ENCODE data around the gene KCNK5. TPM values are rescaled to one million over a fixed set of nuclear protein-coding genes. Genes with fewer than 3 reads are reported as not detected.

Gene KCNK5
- total RNA-seq, 4 donors from 2014 or later, result 0.07 to 0.22 (median 0.20) TPM; not detected in 1

DNA sequence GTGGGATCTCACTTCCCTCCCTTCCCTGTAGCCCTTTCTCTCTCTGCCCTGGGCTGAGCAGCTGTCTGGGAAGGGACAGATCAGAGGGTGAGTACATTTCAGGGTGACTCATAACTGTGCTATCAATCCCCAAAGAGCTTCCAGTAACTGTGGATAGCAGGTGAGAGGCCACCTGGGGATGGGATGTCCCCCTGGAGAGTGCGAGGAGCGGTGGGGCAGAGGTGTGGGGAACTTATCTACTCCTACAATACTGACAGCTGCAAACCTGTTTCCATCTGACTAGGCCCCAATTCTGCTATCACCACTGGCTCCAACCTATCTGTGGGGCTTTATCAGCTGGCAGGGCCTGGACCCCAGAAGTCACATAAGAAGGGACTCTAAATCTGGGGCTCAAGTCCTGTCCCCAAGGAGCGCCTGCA, 32.6 kb downstream of the KCNK5 start:
- DNase-seq (no peak), ATAC-seq (no peak)
- H3K9me3 ChIP-seq, result no peaks in the 10 kb centered on the region
- no peaks in the 10 kb centered on the region for H3K4me1 ChIP-seq
- H3K36me3 ChIP-seq, result no peaks in the 10 kb centered on the region
- no peak overlapping the region for H3K4me3 ChIP-seq
- in situ Hi-C loops (cut with MboI; ENCODE audit: low sequenced_read_pairs in 4 of 4) (no loop called here), intact Hi-C loops (cut with DNase I; ENCODE audit: low total_unique reads) (no loop called here)
- no peak for TF ChIP-seq POLR2A (IDR thresholded peaks at IDR 0.05)
- TF ChIP-seq CTCF (IDR thresholded peaks at IDR 0.05 in 4 of 5, conservative IDR thresholded peaks at IDR 0.05 in 1 of 5), result no peak
- no peaks in the 10 kb centered on the region for H3K27me3 ChIP-seq
- no peak overlapping the region for H3K27ac ChIP-seq

- TF ChIP-seq POLR2A (IDR thresholded peaks at IDR 0.05) (no peak), CTCF (IDR thresholded peaks at IDR 0.05 in 4 of 5, conservative IDR thresholded peaks at IDR 0.05 in 1 of 5) (no peak)
- in situ Hi-C loops (cut with MboI; ENCODE audit: low sequenced_read_pairs in 4 of 4), result no loop called here
- H3K4me3 ChIP-seq, result no peak overlapping the region
- ATAC-seq, result no peak
- no peaks in the 10 kb centered on the region for H3K4me1 ChIP-seq
- no peaks in the 10 kb centered on the region for H3K9me3 ChIP-seq
- H3K27ac ChIP-seq, result no peak overlapping the region
- intact Hi-C loops (cut with DNase I; ENCODE audit: low total_unique reads), result no loop called here
- no peak for DNase-seq
- H3K36me3 ChIP-seq, result no peaks in the 10 kb centered on the region
- no peaks in the 10 kb centered on the region for H3K27me3 ChIP-seq
Observed at GRCh38 chr6:39195792-39196385, 33.4 kb downstream of the KCNK5 start.

- Histone ChIP-seq H3K27me3 (no peaks in the 10 kb centered on the region), H3K27ac (no peak overlapping the region), H3K4me3 (no peak overlapping the region), H3K36me3 (no peaks in the 10 kb centered on the region), H3K9me3 (no peaks in the 10 kb centered on the region), H3K4me1 (no peaks in the 10 kb centered on the region)
- intact Hi-C loops (cut with DNase I; ENCODE audit: low total_unique reads) (no loop called here), in situ Hi-C loops (cut with MboI; ENCODE audit: low sequenced_read_pairs in 4 of 4) (no loop called here)
- ATAC-seq (no peak), DNase-seq (no peak)
- TF ChIP-seq POLR2A (IDR thresholded peaks at IDR 0.05) (no peak), CTCF (IDR thresholded peaks at IDR 0.05 in 4 of 5, conservative IDR thresholded peaks at IDR 0.05 in 1 of 5) (no peak)
Observed at GRCh38 chr6:39194466-39194865, 34.8 kb downstream of the KCNK5 start.

DNA sequence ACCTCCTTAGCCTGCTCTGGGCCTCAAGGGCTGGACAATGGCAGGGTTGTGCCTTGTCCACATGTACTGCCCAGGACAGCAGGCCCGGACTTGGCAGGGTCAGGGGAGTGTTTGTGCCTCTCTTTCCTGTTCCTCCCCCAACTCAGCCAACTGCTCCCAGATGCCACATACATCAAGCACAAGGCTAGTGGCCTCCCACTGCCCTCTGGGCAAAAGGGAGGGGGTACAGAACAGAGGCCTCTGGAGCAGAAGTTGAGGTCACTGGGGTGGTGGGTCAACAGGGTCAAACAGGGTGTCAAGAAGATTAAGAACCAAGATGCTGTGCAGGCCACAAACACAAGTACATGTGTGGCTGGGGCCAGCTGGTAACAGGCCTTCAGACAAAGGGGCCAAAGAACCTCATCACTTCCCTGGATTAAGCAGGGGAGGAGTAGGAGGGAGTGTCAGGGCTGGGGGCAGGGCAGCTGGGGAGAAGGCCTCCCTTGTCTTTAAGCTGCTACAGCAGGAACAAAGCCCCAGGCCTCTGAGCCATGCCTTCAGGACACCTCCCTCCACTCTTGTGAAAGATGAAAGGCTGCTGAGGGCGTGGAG, 36.0 kb downstream of the KCNK5 start:
- TF ChIP-seq CTCF (IDR thresholded peaks at IDR 0.05 in 4 of 5, conservative IDR thresholded peaks at IDR 0.05 in 1 of 5) (no peak), POLR2A (IDR thresholded peaks at IDR 0.05) (no peak)
- no peak overlapping the region for H3K27ac ChIP-seq
- intact Hi-C loops (cut with DNase I; ENCODE audit: low total_unique reads) (no loop called here), in situ Hi-C loops (cut with MboI; ENCODE audit: low sequenced_read_pairs in 4 of 4) (no loop called here)
- no peaks in the 10 kb centered on the region for H3K4me1 ChIP-seq
- H3K9me3 ChIP-seq, result no peaks in the 10 kb centered on the region
- DNase-seq (no peak), ATAC-seq (no peak)
- no peaks in the 10 kb centered on the region for H3K36me3 ChIP-seq
- H3K4me3 ChIP-seq, result no peak overlapping the region
- H3K27me3 ChIP-seq, result no peaks in the 10 kb centered on the region

- ATAC-seq (no peak), DNase-seq (no peak)
- Histone ChIP-seq H3K27ac (no peak overlapping the region), H3K9me3 (no peaks in the 10 kb centered on the region), H3K36me3 (no peaks in the 10 kb centered on the region), H3K4me3 (no peak overlapping the region), H3K4me1 (no peaks in the 10 kb centered on the region), H3K27me3 (no peaks in the 10 kb centered on the region)
- in situ Hi-C loops (cut with MboI; ENCODE audit: low sequenced_read_pairs in 4 of 4) (no loop called here), intact Hi-C loops (cut with DNase I; ENCODE audit: low total_unique reads) (no loop called here)
- TF ChIP-seq POLR2A (IDR thresholded peaks at IDR 0.05) (no peak), CTCF (IDR thresholded peaks at IDR 0.05 in 4 of 5, conservative IDR thresholded peaks at IDR 0.05 in 1 of 5) (no peak)
Observed at GRCh38 chr6:39192736-39193135, 36.5 kb downstream of the KCNK5 start.

All from gastrocnemius medialis (tissue), 4 donors.